Adrenal gland (tissue), 12 donors: ENCODE measurements around the gene INPP4B. TPM values are rescaled to one million over a fixed set of nuclear protein-coding genes. Genes with fewer than 3 reads are reported as not detected.
A peak's percentile ranks its signal among the peaks of the same experiment; 100 is the strongest.

ENCODE experiments used
- DNase-seq, 7 donors: peaks; one replicate each; pipeline ENCODE4 v3.0.0-alpha.2; 2019 to 2020
- H3K27ac ChIP-seq, 5 donors: fragments of 200-600 bp; sonication (generic) in 4 of 5; 1 replicate in 3 of 5; 2 replicates in 2 of 5; pipeline versions ENCODE4 v1.5.1 to v1.8.0; 2016 to 2020; ENCODE audit warnings: mild to moderate bottlenecking in 1 of 5
- H3K27me3 ChIP-seq: fragments of 200-600 bp; 2 replicates; pipeline ENCODE4 v1.8.0; 2021
- H3K36me3 ChIP-seq, 2 donors: fragments of 200-600 bp; replicated peaks in 1 of 2; 1 replicate in 1 of 2; 2 replicates in 1 of 2; pipeline versions ENCODE4 v1.5.1 to v1.8.0; 2018 to 2022
- H3K4me1 ChIP-seq, 2 donors: fragments of 200-600 bp; replicated peaks in 1 of 2; 1 replicate in 1 of 2; 2 replicates in 1 of 2; pipeline versions ENCODE4 v1.5.1 to v1.8.0; 2018 to 2021
- H3K4me3 ChIP-seq, 4 donors: fragments of 200-600 bp; sonication (generic) in 3 of 4; one replicate each; pipeline ENCODE4 v1.5.1; 2016 to 2018
- H3K9me3 ChIP-seq, 3 donors: fragments of 200-600 bp; sonication (generic) in 1 of 3; replicated peaks in 1 of 3; 1 replicate in 2 of 3; 2 replicates in 1 of 3; pipeline versions ENCODE4 v1.5.1 to v1.8.0; 2016 to 2021
- POLR2A ChIP-seq, 2 donors: fragments of 450-650 bp; IDR thresholded peaks; one replicate each; pipeline ENCODE4 v1.6.1; 2017; ENCODE audit warnings: antibody characterized with exemption in 2 of 2, mild to moderate bottlenecking in 2 of 2, moderate library complexity in 1 of 2
- WGBS, 4 donors: extraction: QIAGEN DNeasy Blood & Tissue Kit in 2 of 4; methylation state at CpG; one replicate each; pipeline versions ENCODE4 v1.1.5 to v1.1.7; 2013 to 2017; 5-methylcytosine and 5-hydroxymethylcytosine counted together
- intact Hi-C, 2 donors: fragments of 100-400 bp; cut with DNase I; formaldehyde crosslinking; loops; one replicate each; pipeline versions ENCODE4 v1.14.1 to v1.15.0; 2022 to 2023
- polyA plus RNA-seq, 3 donors: library from polyadenylated mRNA; stranded (reverse); fragments of 200-250 nt in 2 of 3; fragments of 350-450 nt in 1 of 3; fragmentation: Illumina TruSeq in 1 of 3; extraction: RNeasy Lipid Tissue Mini Kit (QIAGEN cat#74804) in 1 of 3; gene quantifications; one replicate each; pipeline ENCODE4 v1.2.3, GENCODE V29; 2013 to 2014
- total RNA-seq, 9 donors: library from RNA; depleted of rRNA in 4 of 9; stranded (reverse); fragments of >200 nt in 4 of 9; fragments of 120-200 nt in 1 of 9; fragmentation: NEBNext Ultra II Directional in 1 of 9; extraction: Animal tissue kit (Norgen Biotek cat#: 25700) in 1 of 9; gene quantifications; one replicate each; pipeline versions ENCODE4 v1.1.0 to v1.2.4, GENCODE V29; 2013 to 2023
- TF ChIP-seq, protein P1 (sequence below), 6 experiments: fragments of 450-650 bp in 4 of 6; fragments of 200-600 bp in 2 of 6; sonication (generic) in 1 of 6; IDR thresholded peaks; 1 replicate in 5 of 6; 2 replicates in 1 of 6; pipeline versions ENCODE4 v1.5.1 to v1.8.0; 2016 to 2021; ENCODE audit warnings: antibody characterized with exemption in 6 of 6, mild to moderate bottlenecking in 2 of 6, moderate library complexity in 1 of 6
- donor health status: healthy with polysubstance abuse.
- donor health status: Bipolar disorder and iron deficiency.
- donor health status: DM: yes; HTN: yes; CAD: no.
- donor health status: DM: no; HTN: no; CAD: no.
- donor health status: DM: no; HTN: no; CAD: no.
- donor health status: DM: yes; HTN: yes; CAD: no.

INPP4B gene
- total and polyA plus RNA-seq, 12 donors, result 2.2 to 21.6 (median 11.8) TPM

DNA sequence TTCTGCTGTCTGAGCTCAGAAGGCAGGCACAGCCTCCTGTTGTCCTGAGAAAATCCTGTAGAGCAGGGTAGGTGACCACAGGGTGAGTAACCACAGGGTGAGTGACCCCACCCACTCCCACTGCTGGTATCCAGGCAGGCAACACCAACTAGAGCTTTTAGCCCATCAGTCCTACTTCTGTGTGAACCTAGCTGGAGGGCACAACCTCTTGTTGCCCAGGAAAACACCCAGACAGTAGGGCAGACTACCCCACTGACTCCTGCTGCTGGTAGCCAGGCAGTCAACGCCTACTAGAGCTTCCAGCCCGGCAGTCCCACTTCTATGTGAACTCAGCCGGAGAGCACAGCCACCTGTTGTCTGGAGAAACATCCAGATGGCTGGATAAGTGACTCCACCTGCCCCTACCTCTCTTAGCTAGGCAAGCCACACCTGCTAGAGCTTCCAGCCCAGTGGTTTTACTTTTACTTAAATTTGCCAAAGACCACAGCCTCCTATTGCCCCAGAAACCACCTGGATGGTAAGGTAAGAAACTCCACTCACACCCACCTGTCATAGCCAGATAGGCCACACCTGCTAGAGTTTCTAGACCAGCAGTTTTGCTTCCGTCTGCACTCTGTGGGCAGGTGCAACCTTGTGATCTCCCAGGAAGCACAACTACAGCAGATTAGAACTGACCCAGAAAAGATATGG, 371.6 kb downstream of the INPP4B start:
- 93 to 100% (median 93%) methylated on average over 3 to 4 of the region's 4 CpGs for WGBS, 4 donors
- Histone ChIP-seq H3K27ac (no peak overlapping the region), H3K4me3 (no peak overlapping the region), H3K36me3 (no peaks in the 10 kb centered on the region), H3K9me3 (no peaks in the 10 kb centered on the region), H3K27me3 (no peaks in the 10 kb centered on the region), H3K4me1 (no peaks in the 10 kb centered on the region)
- TF ChIP-seq, protein P1, sequence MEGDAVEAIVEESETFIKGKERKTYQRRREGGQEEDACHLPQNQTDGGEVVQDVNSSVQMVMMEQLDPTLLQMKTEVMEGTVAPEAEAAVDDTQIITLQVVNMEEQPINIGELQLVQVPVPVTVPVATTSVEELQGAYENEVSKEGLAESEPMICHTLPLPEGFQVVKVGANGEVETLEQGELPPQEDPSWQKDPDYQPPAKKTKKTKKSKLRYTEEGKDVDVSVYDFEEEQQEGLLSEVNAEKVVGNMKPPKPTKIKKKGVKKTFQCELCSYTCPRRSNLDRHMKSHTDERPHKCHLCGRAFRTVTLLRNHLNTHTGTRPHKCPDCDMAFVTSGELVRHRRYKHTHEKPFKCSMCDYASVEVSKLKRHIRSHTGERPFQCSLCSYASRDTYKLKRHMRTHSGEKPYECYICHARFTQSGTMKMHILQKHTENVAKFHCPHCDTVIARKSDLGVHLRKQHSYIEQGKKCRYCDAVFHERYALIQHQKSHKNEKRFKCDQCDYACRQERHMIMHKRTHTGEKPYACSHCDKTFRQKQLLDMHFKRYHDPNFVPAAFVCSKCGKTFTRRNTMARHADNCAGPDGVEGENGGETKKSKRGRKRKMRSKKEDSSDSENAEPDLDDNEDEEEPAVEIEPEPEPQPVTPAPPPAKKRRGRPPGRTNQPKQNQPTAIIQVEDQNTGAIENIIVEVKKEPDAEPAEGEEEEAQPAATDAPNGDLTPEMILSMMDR (IDR thresholded peaks at IDR 0.05), result no peak
- TF ChIP-seq POLR2A (IDR thresholded peaks at IDR 0.05), result no peak
- no peak for DNase-seq
- intact Hi-C loops, result no loop called here

DNA sequence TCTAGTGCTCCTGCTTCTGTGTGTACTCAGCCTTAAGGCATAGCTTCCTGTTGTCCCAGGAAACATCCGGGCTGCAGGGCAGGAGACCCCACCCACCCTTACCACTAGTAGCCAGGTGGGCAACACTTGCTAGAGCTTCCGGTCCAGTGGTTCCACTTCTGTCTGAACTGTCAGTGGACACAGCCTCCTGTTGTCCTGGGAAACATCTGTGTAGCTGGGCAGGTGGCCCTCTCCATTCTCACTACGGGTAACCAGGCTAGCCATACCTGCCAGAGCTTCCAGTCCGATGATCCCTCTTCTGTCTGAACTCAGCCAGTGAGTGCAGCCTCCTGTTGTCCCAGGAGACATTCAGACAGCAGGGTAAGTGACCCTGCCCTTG, 372.2 kb downstream of the INPP4B start:
- H3K27me3 ChIP-seq, result no peaks in the 10 kb centered on the region
- H3K9me3 ChIP-seq, result no peaks in the 10 kb centered on the region
- TF ChIP-seq POLR2A (IDR thresholded peaks at IDR 0.05), result no peak
- H3K36me3 ChIP-seq, result no peaks in the 10 kb centered on the region
- WGBS, 4 donors, result 82 to 92% (median 86%) methylated on average over 2 to 4 of the region's 4 CpGs
- H3K27ac ChIP-seq, result no peak overlapping the region
- intact Hi-C loops, result no loop called here
- no peak for DNase-seq
- no peak overlapping the region for H3K4me3 ChIP-seq
- no peaks in the 10 kb centered on the region for H3K4me1 ChIP-seq

DNA sequence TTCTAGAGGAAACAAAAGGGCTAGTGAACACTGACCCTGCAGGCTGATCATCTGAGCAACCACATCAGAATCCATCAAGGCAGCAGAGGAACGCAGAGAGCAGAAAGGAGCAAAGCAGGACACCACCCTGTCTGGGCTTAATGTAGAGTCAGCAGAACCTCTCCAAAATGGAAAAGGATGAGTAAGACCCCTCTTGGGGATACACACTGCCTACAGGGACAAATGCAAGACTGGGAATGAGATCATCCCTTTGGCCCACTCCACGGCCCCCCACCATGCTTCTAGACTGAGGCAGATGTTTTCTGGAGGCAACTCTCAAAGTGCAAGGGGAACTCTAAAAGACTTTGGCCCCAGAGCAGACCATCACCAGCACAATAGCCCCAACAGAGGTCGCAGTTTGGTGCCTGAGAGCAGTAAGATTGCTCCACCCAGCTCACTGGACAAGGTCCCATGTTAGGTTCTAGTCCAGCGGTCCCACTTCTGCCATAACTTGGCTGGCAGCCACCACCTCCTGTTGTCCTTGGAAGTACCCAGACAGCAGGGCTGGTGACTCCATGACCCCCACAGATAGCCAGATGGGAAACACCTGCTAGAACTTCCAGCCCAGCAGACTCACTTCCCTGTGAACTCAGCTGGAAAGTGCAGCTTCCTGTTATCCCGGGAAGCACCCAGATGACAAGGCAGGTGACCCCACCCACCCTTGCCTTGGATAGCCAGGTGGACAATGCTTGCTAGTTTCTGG, 372.7 kb downstream of the INPP4B start:
- no peaks in the 10 kb centered on the region for H3K36me3 ChIP-seq
- DNase-seq, result peak in 2 of 7 donors; percentile 18 to 23
- WGBS, 4 donors, result 74 to 100% (median 78%) methylated on average over 3 to 5 of the region's 5 CpGs
- no peaks in the 10 kb centered on the region for H3K4me1 ChIP-seq
- TF ChIP-seq POLR2A (IDR thresholded peaks at IDR 0.05), result no peak
- TF ChIP-seq, protein P1 (IDR thresholded peaks at IDR 0.05), result no peak
- intact Hi-C loops, result no loop called here
- H3K27me3 ChIP-seq, result no peaks in the 10 kb centered on the region
- H3K27ac ChIP-seq, result no peak overlapping the region
- no peaks in the 10 kb centered on the region for H3K9me3 ChIP-seq
- no peak overlapping the region for H3K4me3 ChIP-seq

DNA sequence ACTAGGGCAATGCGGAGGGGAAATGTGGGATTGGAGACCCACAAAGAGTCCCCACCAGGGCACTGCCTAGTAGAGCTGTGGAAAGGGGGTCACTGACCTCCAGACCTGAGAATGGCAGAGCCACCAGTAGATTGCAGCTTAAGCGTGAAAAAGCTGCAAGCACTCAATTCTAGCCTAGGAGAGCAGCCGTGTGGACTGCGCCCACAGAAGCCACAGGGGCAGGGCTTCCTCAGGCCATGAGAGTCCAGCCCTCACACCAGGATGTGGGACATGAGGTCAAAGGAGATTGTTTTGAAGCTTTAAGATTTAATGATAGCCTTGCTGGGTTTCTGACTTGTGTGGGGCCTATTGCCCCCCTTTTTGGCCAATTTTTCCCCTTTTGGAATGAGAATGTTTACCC, 379.0 kb downstream of the INPP4B start:
- intact Hi-C loops, result no loop called here
- no peaks in the 10 kb centered on the region for H3K4me1 ChIP-seq
- H3K27me3 ChIP-seq, result no peaks in the 10 kb centered on the region
- no peak for TF ChIP-seq POLR2A (IDR thresholded peaks at IDR 0.05)
- TF ChIP-seq, protein P1 (IDR thresholded peaks at IDR 0.05), result no peak
- no peak overlapping the region for H3K4me3 ChIP-seq
- DNase-seq, result no peak
- WGBS, 4 donors, result 79 to 96% (median 94%) methylated on average over 4 of the region's 4 CpGs
- no peaks in the 10 kb centered on the region for H3K9me3 ChIP-seq
- no peaks in the 10 kb centered on the region for H3K36me3 ChIP-seq
- H3K27ac ChIP-seq, result no peak overlapping the region
